ENCODE results near the gene SUPT20HL2. TPM values are rescaled to one million over a fixed set of nuclear protein-coding genes. Genes with fewer than 3 reads are reported as not detected.
"Not testable (repeated sequence)": the region's sequence is repeated elsewhere in the genome, so short reads cannot be mapped to it uniquely, and the experiment has no call there.

The SUPT20HL2 gene
- not detected in 2 replicates for total RNA-seq

GRCh38 chrX:24314019-24314635, at the start of gene SUPT20HL2:
SUPT20HL2 (minus strand) TSS chrX:24314069; CDS start chrX:24313315, 754 bp downstream.
- Mint-ChIP-seq H3K4me3 (no peak within 1 kb of the TSS), H3K4me1 (no peaks in the 10 kb centered on the region), H3K9me3 (no peaks in the 10 kb centered on the region), H3K27me3 (no peaks in the 10 kb centered on the region), H3K36me3 (ENCODE audit: low read depth) (no peaks in the 10 kb centered on the region), H3K27ac (no peak within 1 kb of the TSS)
- CTCF ChIA-PET, result no interaction called here
- intact Hi-C loops (cut with micrococcal nuclease), result no loop called here
- TF ChIP-seq CTCF (IDR thresholded peaks at IDR 0.05), result no peak
- POLR2A ChIA-PET, result no interaction called here
- DNase-seq (no peak), ATAC-seq (ENCODE audit: low read depth) (no peak)

GRCh38 chrX:24362089-24362745, 48.3 kb upstream of the SUPT20HL2 start:
- intact Hi-C loops (cut with micrococcal nuclease); H3K9me3 Mint-ChIP-seq; H3K4me3 Mint-ChIP-seq; H3K27me3 Mint-ChIP-seq; H3K4me1 Mint-ChIP-seq; POLR2A ChIA-PET; ATAC-seq (ENCODE audit: low read depth); CTCF ChIA-PET; H3K27ac Mint-ChIP-seq; H3K36me3 Mint-ChIP-seq (ENCODE audit: low read depth); DNase-seq: not testable (repeated sequence)

GRCh38 chrX:24360272-24360671, 46.4 kb upstream of the SUPT20HL2 start, which contains the start of gene SUPT20HL1:
SUPT20HL1 (plus strand) TSS chrX:24360639; CDS start chrX:24362761, 2,122 bp downstream.
- no peaks in the 10 kb centered on the region for H3K4me1 Mint-ChIP-seq
- no peaks in the 10 kb centered on the region for H3K27me3 Mint-ChIP-seq
- POLR2A ChIA-PET, result no interaction called here
- CTCF ChIA-PET, result no interaction called here
- TF ChIP-seq CTCF (IDR thresholded peaks at IDR 0.05), result no peak
- H3K4me3 Mint-ChIP-seq, result no peak within 1 kb of the TSS
- H3K27ac Mint-ChIP-seq, result no peak within 1 kb of the TSS
- intact Hi-C loops (cut with micrococcal nuclease), result no loop called here
- no peak for DNase-seq
- no peaks in the 10 kb centered on the region for H3K36me3 Mint-ChIP-seq (ENCODE audit: low read depth)
- ATAC-seq (ENCODE audit: low read depth), result no peak
- no peaks in the 10 kb centered on the region for H3K9me3 Mint-ChIP-seq

- Mint-ChIP-seq H3K27ac (no peak overlapping the region), H3K4me1 (no peaks in the 10 kb centered on the region), H3K27me3 (no peaks in the 10 kb centered on the region), H3K4me3 (no peak overlapping the region), H3K9me3 (no peaks in the 10 kb centered on the region), H3K36me3 (ENCODE audit: low read depth) (no peaks in the 10 kb centered on the region)
- CTCF ChIA-PET, result no interaction called here
- intact Hi-C loops (cut with micrococcal nuclease), result no loop called here
- POLR2A ChIA-PET, result no interaction called here
- no peak for TF ChIP-seq CTCF (IDR thresholded peaks at IDR 0.05)
- no peak for ATAC-seq (ENCODE audit: low read depth)
- no peak for DNase-seq
Measured at GRCh38 chrX:24357106-24357505, 43.2 kb upstream of the SUPT20HL2 start.

- POLR2A ChIA-PET, result no interaction called here
- H3K4me1 Mint-ChIP-seq, result no peaks in the 10 kb centered on the region
- no peaks in the 10 kb centered on the region for H3K27me3 Mint-ChIP-seq
- intact Hi-C loops (cut with micrococcal nuclease), result no loop called here
- no peak overlapping the region for H3K4me3 Mint-ChIP-seq
- H3K27ac Mint-ChIP-seq, result no peak overlapping the region
- CTCF ChIA-PET, result no interaction called here
- DNase-seq (no peak), ATAC-seq (ENCODE audit: low read depth) (no peak)
- no peak for TF ChIP-seq CTCF (IDR thresholded peaks at IDR 0.05)
- no peaks in the 10 kb centered on the region for H3K36me3 Mint-ChIP-seq (ENCODE audit: low read depth)
- no peaks in the 10 kb centered on the region for H3K9me3 Mint-ChIP-seq
Measured at GRCh38 chrX:24355095-24355494, 41.2 kb upstream of the SUPT20HL2 start.

All from activated B cell treated with CpG ODN at 0.5 μM for 24 hours (primary cell).